ENCODE measurements around the gene PTGS1. TPM values are rescaled to one million over a fixed set of nuclear protein-coding genes. Genes with fewer than 3 reads are reported as not detected.
"Not testable (repeated sequence)": the region's sequence is repeated elsewhere in the genome, so short reads cannot be mapped to it uniquely, and the experiment has no call there.

PTGS1 gene
- total RNA-seq: 0.41 TPM

DNA sequence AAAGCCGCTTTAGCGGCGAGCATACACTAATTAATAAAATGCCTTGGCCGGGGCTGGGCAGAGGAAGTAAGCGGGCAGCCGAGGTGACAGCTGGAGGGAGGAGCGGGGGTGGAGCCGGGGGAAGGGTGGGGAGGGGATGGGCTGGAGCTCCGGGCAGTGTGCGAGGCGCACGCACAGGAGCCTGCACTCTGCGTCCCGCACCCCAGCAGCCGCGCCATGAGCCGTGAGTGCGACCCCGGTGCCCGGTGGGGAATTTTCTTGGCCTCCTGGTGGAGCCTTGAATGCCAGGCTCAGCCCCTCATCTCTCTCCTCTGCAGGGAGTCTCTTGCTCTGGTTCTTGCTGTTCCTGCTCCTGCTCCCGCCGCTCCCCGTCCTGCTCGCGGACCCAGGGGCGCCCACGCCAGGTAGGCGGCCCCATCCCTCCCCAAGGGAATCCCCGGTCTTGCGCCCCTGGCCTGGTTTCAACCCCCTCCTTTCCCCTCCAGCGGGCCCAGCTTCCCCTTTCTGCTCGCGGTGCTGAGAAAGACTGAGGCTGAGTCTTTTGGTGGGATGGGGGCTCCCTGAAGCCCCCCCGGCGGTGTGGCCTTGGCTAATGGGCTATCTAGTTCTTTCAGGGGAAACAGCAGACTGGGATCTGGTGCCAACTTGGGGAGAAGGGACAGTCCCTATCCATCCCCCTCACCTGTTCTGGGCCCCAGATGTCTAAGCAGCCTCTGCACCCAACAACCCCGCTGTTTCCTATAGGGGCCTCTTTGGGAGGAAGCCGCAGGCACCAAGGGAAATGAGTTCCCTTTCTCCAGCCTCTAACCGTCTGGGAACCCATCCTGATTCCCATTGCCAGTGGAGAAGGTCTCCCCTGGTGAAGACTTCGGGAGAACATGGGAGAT is at the start of gene PTGS1:
Gene PTGS1, plus strand, starts transcription at position 156 of the 887 bp plus-strand sequence. Its CDS starts 61 bp downstream, at position 217.
- FAIRE-seq (no peak), DNase-seq (ENCODE audit: low spot score in 2 of 2) (peak in 1 of 2 donors; percentile 53)

DNA sequence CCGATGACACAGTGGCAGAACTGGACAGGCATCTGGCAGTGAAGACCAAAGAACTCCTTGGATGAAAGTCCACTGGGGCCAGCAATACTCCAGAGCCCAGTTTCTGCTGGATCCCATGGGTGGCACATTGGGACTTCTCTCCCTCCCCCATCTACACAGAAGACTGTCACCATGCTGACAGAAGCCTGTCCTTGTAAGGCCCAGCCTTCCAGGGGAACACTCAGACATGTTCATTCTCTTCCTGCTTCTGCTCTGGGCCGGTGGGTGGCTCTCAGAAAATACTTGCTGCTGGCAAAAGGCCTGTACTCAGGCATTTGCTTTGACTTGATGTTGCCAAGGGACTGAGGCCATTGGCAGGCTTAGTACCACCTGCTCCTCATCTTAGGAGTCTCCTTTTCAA is 48.3 kb upstream of the PTGS1 start:
- FAIRE-seq: no peak

DNA sequence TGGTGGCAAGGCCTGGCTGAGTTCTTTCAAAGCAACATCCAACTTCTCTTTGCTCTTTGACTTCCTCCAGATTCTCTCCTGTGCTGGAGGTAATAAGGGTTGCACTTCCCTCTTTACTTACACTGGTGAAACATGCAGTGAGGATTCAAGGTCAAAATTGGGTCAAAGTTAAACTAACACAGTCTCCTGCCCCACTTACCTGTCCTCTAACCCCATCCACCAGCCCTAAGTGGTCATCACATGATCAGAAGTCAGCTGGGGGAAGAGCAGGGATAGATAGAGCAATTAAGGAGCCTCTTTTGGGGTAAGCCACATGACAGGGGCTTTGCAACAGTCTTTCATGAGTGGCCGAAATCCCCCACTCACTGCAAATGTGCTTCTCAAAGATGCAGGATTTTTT is 46.2 kb upstream of the PTGS1 start:
- DNase-seq (ENCODE audit: low spot score in 2 of 2): not testable (repeated sequence)

More for the DNA sequence above, 48.3 kb upstream of the PTGS1 start:
- DNase-seq (ENCODE audit: low spot score in 2 of 2): no peak

DNA sequence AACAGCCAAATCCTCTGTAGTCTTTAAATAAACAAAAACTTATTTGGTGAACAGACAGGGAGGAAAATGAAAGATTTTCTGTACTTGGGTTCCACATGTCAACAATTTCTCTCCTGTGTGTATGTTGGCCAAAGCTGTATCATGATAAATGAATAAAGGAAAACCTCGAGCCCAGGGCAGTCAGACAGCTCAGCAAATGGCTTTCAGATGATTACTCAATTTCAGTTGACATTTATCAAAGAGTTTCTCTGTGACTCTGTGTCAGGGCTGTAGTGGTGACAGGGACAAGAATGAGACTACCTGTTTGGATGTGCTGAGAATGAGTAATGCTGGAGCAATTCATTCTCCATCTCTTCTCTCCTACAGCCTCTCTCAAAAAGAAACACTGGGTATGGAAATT is 45.7 kb upstream of the PTGS1 start:
- DNase-seq (ENCODE audit: low spot score in 2 of 2) (no peak), FAIRE-seq (no peak)

More for the DNA sequence above, 46.2 kb upstream of the PTGS1 start:
- not testable (repeated sequence) for FAIRE-seq

DNA sequence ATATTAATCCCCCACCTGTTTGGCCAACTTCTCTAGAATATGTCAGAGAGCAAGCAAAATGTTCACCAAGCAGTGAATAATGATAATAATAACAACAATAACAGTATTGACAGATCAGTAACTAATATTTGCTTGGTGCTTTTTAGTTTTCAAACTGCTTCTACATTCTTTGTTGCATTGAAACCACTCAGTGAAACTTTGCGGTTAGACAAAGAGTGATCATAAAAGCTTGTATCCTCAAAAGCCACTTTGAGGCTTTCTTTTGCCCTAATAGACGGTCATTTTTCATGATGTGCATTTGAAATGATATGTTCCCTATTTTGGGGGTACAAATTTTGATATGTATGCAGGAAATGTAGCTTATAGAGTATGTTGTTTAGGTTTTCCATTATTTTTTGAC is 43.6 kb upstream of the PTGS1 start:
- no peak for FAIRE-seq
- no peak for DNase-seq (ENCODE audit: low spot score in 2 of 2)

DNA sequence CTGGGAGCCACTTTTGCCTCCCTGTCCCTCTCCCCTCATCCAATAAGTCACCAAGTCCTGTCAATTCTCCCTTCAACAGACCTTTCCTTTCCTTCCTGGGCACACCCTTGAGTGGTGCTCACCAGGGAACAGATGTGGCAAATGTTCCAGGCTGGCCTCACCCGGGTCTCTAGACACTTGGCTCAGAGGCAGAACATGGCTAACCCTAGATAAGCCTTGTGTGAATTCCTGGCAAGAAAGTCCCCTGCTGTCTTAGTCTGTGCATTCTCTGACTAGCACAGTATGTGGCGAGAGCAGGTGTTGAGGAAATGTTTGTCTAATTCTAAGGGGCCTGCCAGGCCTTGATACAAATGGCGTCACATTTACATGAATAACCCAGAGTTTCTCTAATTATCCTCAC is 41.2 kb upstream of the PTGS1 start:
- no peak for FAIRE-seq
- DNase-seq (ENCODE audit: low spot score in 2 of 2): no peak

DNA sequence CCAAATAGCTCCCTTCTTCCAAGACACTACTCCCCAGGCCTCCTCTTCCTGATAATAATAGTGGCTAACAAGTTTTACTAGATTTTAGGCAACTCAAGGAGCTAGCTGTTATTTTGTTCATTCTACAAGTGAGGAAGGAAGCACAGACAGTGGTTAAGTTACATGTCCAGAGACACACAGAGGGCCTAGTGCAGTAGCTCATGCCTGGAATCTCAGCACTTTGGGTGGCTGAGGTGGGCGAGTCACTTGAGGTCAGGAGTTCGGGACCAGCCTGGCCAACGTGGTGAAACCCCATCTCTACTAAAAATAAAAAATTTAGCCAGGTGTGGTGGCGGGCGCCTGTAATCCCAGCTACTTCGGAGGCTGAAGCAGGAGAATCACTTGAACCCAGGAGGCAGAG is 40.4 kb upstream of the PTGS1 start:
- FAIRE-seq; DNase-seq (ENCODE audit: low spot score in 2 of 2): not testable (repeated sequence)

DNA sequence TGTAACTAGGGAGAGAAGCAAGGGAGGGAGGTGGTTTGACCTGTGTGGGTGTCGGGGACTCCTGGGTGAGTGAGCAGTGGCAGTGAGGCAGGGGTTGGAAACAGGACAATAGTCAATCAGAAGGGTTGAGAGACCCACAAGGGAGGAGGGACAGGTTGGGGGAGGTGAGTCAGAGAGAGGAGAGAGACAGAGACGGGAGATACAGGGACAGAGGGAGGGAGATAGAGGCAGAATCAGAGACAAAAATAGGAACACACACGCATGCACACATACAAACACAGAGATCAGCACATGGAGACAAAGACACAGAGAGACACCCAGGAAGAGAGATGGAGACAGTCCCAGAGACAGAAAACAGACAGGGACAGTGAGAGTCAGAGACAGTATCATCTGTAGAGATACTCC is 39.3 kb upstream of the PTGS1 start:
- DNase-seq (ENCODE audit: low spot score in 2 of 2) (no peak), FAIRE-seq (no peak)

DNA sequence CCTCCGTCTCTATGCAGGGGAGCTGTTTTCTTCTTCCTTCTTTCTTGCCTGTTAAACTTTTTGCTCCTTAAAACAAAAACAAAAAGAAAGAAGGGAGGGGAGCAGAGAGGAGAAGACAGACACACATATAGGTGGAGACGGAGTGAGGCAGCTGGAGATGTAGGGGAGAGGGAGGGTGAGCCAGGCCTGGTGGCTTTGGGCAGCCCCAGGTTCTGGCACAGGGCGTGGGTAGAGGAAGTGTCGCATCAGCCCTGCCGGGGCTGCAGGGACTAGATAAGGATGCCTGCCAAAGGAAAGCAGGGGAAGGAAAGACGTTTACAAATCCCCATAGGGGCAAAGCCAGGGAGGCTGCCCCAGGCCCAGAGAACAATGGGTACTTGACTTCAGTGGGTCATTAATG is 38.7 kb upstream of the PTGS1 start:
- DNase-seq (ENCODE audit: low spot score in 2 of 2) (no peak), FAIRE-seq (no peak)

DNA sequence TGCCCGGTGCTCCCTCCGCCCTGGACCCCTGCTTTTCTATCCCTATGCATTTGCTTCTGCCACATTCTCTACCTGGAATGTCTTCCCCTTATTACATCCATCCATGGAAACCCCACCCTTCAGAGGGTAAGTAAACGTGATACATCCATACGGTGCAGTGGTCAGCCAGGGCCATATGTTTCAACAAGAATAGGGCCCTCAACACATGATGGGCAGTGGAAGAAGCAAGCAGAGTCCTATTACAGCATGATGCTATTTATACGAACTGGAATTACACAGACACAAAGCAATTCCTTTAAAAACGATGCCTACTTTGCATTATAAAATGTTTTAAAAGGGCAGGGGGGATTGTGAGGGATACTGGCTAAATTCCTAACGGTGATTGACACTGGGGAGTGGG is 38.2 kb upstream of the PTGS1 start:
- DNase-seq (ENCODE audit: low spot score in 2 of 2) (no peak), FAIRE-seq (no peak)

DNA sequence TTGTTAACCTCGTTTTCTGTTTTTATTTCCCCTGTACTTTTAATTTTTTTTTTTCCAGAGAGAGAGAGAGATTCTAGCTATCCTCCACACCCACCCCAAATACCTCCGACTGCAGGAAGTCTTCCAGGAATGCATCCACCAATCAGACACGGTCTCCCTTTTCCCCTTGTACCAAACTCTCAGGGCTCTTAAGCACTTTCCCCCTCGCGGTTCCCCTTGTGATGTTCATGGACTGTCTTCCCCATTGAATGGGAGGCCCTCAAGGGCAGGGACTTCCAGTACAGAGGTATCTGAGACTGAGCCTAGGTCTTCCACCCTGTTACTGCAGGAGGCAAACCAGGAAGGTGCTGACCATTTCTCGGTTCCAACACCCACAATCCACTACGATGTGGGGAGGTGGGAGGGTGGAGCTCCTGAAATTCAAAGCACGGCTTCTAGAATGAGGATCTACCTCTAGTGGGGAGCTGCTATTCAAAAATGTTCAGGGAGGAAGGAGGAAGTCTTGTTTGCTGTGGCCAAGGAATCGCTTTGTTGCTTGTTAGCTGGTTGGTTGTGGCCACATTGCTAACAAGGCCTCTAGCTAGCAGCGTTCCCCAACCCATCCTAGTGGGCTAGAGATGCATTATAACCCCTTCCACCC is 37.5 kb upstream of the PTGS1 start:
- DNase-seq (ENCODE audit: low spot score in 2 of 2): peak in 1 of 2 donors; percentile 8
- no peak for FAIRE-seq

DNA sequence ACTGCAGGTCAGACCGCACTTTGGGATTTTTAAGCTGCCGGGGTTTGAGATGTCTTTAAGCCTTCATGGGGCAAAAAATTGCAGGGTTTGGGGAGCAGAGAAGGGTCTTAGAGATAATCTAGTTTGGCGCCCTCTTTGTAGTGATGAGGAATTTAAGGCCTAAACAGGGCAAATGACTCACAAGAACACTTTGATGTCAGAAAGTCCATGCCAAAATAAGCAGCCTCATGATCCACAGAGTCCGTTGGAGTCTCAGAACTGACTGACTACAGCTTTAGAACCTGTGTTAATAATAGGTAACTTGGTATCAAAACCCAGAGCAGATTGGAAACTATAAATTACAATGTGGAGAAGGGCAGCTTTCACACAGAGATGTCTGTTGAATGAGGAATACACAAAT is 35.9 kb upstream of the PTGS1 start:
- no peak for DNase-seq (ENCODE audit: low spot score in 2 of 2)
- FAIRE-seq: no peak

DNA sequence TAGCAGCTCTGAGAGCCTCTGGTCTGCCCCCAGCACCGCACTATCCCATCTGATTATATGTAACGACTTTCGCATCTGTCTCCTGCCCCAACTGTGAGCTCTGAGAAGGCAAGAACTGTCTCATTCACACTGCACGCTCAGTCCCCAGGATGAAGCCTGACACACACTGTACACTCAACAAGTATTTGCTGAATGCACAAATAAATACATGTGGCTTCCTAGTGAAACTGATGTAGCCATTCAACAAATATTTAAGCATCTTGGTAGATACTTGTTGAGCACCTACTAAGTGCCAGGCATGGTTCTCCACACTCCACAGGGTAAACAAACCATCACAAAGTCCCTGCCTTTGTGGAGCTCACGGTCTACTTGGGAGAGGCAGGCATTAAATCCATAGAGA is 34.6 kb upstream of the PTGS1 start:
- DNase-seq (ENCODE audit: low spot score in 2 of 2): no peak
- no peak for FAIRE-seq

DNA sequence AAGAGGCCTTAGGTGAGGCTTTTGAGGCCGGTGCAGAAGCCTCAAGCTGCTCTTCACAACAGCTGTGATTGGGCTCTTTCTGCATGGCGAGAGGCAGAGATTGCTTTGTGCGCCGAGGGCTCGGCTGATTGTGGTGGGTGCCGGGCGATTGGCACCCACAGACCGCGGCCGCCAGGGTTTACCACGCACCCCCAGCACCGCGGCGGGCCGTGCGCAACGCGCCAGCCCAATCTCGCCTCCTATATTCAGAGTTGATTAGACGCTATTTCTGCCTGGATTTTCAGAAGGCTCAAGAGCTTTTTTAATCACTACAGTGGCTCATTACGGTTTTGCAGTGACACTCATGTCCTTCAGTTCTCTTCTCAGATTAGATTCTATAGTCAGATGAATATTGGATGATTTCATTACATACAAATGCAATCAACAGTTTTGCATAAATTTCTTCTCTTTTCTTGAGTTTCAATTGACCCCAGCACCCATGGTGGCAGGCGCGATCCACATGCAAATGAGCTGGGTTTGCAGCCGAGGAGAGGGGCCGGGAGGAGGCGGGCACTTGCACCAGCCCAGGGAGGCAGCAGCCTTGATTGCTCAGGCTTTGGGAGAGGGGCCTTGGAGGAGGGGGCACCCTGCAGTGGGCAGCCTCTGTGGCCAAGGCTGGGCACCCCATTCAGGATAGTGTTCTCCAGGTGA is 33.8 kb upstream of the PTGS1 start:
- DNase-seq (ENCODE audit: low spot score in 2 of 2): peak in 1 of 2 donors; percentile 28

DNA sequence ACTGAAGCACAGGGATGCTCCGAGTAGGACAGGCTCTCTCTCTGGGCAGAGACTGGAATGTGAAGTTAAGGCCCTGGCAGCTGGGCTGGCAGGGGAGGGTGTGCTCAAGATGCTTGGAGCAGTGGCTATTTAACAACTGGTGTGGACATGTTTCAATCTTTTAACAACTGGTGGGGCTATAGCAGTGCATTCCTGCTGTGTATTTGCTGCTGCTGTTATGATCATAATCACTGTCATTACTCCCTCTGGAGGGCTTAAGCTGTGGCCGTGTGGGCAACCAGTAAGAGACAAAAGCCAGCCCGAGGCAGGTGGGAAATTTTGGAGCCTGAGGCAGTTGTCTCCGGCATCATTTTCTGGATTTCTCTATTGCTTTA is 33.3 kb upstream of the PTGS1 start:
- FAIRE-seq (no peak), DNase-seq (ENCODE audit: low spot score in 2 of 2) (peak in 1 of 2 donors; percentile 19)

More for the DNA sequence above, 33.8 kb upstream of the PTGS1 start:
- no peak for FAIRE-seq

DNA sequence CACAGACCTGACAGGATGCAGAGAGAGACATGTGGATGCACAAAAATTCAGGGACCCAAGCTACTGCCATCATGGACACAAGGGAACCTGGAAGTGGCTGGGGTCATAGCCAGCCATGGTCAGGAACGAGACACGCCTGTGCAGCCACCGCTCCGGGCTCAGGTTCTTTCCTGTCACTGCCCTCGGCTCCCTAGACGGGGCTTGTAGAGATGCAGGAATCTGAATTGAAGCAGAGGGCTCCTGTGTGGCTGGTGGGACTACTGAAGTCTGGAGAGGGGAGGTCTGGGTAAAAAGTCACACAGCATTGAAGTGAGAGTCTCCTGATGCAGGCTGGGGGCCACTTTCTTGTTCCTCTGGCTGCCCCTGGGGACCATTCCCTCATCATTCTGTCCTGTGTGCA is 32.3 kb upstream of the PTGS1 start:
- no peak for FAIRE-seq
- peak in 1 of 2 donors; percentile 10 for DNase-seq (ENCODE audit: low spot score in 2 of 2)

DNA sequence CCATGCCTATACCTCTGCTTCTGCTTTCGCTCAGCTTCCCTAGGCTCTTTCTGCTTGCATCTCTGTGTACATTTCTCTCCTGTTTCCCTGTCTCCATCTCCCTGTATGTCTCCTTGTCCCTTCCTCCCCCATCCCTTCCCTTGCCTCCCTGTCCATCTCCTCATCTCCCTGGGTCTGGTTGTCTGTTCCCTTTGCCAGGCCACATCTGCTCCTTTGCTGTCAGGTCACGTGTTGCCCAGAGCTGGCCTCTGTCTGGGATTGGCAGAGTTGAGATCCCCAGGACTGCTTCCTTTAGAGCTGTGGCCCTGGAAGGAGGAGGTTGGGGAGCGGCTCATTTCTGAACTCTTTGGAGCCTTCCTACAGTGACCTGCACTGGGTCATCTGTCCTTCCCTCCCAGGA is 31.8 kb upstream of the PTGS1 start:
- DNase-seq (ENCODE audit: low spot score in 2 of 2) (peak in 1 of 2 donors; percentile 58), FAIRE-seq (no peak)

DNA sequence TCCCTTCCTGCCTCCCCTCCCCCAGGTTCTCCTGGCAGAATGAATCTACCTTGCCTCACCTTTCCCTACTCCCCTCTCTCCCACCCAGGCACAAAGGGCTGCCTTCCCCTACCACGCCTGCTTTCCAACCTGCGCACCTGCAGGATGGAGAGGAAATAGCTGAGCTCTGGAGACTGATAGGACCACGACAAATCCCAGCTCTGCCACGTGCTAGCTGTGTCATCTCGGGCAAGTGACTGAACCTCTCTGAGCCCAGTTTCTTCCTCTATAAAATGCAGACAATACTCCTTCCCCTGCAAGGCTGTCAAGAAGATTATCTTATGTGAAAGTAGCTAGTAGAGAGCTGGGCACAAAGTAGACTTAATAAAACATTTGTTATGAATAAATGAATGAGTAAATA is 31.2 kb upstream of the PTGS1 start:
- DNase-seq (ENCODE audit: low spot score in 2 of 2): no peak
- no peak for FAIRE-seq

DNA sequence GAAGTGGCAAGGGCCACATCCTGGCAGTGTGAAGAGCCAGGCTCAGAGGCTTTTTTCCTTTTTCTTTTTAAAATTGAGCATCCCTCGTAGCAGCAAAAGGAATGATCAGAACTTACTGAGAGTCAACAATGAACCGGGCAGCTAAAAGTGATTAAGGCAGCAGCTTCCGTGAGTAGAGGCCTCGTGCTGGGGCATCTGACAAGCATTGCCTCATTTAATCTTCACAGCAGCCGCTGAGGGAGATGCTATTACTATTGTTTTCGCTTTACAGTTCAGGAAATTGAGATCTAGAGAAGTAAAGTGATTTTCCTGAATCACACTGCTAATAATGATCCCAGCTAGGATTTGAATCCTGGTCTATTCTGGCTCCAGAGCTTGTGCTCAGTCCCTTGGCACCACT is 30.7 kb upstream of the PTGS1 start:
- no peak for FAIRE-seq
- no peak for DNase-seq (ENCODE audit: low spot score in 2 of 2)

DNA sequence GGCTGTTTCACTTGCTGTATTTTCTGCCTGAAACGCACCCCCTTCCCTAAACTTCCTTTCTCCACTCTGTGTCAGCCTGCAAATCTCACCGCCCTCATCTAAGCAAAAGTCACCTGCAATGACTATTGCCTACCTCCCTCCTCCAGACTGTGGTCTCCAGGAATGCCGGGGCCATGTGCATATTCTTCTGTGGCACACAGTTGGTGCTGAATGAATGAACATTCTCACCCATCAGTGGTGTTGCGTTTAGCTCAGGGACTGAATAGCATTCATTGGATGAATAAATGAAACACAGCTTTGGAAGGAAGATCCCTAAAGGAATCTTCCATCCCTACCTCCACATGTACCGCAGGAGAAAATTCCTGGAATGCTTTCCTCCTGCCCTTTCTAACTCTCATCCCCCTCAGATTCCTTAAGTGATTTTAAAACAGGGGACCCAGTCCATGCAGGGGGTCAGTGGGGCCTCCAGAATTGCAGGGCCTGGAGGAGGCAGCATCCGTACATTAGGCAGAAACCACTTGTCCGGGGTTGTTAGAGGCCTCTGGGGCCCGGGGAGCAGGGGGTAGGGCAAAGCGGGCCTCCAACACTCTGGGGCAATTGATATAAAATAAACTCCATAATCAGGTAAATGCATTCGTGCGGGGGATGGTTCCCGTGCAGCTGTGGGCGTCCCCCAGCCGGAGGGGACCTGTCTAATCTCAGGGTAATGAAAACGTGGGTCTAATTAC is 28.3 kb upstream of the PTGS1 start:
- no peak for DNase-seq (ENCODE audit: low spot score in 2 of 2)

More for the DNA sequence above, 28.3 kb upstream of the PTGS1 start:
- FAIRE-seq: no peak
